Measurements from ENCODE around the gene STRIT1.
A peak's percentile ranks its signal among the peaks of the same experiment; 100 is the strongest.

The STRIT1 gene

DNA sequence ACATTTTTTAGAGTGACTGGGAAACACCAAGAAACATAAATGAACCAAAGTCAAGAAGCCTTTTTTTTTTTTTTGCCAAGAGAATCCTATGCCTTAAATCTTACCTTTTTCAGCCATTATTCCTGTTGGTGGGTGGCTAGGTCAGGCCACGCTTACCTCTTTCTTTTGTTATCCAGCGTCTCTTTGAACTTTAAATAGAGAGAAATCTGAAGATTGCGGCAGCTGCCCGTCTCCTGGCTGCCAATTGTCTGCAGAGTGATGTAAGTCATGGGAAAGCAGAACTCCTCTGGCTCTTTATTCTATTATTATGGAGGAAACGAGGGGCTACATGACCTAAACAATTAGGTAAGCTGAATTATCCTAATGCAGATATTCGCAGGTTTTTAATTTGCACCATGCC is at the start of gene STRIT1:
Gene STRIT1, minus strand, starts transcription at position 168 of the 400 bp plus-strand sequence.
- DNase-seq, result no peak

DNA sequence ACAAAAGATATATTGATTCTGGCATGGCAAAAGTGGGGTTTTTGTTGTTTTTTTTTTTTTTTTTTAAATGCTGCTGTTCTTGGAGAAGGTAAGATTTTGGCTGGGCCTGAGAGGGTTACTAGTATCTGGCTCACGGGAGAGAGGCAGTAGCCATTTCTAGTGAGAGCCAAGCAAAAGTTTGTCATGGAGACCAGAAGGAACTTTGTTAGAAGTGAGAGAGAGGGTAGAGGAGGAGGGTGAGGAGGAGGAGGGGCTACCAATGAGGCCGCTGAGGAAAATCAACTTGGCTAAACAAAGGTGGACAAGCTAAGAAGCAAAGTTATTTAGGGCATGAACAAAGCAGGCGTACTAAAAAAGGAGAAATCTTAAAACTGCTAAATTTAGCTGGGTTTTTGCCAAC is 48.9 kb upstream of the STRIT1 start:
- DNase-seq, result peak; percentile 22

DNA sequence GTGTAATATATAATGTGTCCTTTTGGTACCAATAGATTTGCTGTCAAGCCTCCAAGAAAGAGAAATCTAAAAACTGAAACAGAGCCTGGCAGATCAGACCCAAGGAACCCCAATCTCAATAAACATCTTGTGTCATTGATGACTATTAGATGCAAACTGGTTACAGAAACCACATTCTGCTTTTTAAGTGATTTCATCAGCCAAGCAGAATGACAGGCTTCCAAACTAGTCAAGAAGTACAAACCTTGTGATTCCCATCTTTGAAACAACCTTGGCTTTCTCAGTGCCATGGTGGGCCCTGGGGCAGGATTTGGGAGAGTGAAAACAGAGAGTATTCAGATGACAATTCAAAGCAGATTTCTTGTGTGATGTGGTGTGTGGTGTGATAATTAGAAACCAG is 45.6 kb upstream of the STRIT1 start:
- no peak for DNase-seq

DNA sequence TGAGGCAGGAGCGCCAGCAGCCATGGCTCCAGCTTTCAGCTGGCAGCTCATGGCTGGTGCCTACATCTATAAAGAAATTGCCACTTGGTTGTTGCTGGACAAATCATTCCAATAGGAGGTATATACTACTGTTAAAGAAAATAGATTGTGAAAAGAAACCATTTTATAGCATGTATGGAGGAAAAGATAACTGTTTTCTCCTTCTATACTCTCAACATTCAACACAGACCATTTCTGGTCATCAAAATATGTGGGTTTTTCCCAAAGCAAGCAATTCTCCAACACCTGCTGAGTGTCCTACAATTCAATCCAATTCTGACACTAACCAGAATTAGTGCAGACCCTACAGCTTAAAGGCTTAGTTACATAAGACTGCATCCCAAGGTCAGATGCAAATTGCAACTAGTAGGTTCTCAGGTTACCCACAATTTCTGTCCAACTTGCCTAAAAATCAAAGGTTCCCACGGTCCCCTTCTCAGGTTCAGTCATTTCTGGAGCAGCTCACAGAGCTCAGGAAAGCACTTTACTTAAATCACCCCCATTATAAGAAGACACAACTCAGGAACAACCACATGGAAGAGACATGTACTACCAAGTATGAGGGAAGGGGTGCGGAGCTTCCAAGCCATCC is 42.4 kb upstream of the STRIT1 start:
- no peak for DNase-seq

DNA sequence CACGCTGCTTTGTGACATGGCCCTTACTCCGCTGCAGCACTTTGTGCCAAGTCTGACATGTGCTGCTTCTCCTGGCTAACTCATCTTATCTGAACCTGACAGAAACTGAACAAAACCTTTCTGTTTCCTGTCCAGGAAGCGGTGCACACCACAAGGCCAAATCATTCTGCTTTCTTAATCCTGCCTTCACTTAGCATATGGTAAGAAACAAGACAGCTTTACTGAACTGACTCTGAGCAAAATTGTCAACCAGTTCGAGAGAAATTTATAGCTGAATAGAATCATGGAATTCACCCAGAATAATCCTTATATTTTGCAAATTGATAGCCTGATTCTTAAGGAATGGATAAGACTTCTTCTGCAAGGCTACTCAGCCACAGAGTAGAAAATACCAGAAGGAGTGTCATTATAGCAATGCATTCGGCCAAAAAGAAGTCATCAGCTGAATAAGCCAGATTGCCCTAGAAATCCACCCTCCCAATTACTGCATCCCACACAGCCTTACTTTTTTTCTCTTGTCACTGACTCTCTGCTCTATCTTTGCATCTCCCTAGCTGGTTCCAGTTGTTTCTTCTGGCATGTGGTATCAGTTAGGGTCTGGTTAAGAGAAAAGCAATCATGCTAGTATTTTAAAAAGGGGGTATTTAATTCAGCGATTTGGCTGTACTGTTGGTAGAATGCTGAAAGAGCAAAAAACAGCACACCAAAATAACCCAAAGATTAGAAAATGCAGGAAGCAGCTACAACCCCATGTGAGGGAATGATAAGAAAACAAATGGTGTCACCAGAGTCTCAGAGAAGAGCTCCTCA is 41.6 kb upstream of the STRIT1 start:
- no peak for DNase-seq

DNA sequence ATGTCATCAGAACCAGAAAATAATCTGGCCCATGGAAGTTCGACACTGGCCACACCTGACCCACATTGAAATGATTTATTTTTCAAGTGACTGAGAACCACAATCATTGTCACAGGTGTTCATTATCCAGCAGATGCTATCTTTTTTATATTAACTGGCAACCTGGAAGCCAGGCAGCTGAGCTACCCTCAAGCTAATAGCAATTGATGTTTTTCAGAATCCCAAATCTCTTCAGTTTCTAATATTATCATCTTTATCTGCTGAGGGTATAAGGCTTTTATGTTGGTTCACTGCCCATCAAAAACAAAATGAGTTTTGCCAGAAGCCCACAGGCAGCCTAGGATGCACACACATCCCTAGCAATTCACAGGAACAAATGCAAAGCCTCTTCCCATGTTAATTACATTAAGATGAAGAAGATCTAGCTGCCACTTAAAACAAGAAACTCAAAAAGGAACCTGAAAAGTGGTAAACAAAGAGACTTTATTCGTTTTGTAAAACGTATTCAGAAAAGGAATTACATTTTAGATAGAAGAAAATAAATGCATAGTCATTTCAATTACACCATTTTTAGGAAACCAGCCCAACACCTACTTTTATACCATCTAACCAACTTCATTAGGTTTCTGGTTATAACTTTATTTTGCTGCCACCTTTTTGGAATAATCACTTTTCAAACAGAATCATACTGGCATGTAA is 40.9 kb upstream of the STRIT1 start:
- DNase-seq, result no peak

DNA sequence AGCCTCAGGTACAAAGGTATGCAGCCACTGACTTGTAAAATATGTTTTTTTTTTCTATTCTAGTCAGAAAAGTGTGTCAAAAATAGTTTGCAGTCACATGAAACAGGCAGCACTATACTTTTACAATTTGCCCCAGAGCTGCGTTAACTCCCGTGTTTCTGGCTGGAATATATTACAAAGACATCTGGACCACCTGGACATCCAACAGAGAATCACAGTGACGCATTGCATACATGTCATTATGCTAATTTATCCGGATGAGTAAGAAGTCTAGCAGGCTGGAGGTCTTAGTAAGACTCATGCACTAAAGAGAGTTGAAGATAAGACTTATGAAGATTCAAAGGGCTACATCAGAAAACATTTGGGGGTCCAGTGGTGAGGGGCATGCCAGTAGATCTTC is 39.2 kb upstream of the STRIT1 start:
- no peak for DNase-seq

DNA sequence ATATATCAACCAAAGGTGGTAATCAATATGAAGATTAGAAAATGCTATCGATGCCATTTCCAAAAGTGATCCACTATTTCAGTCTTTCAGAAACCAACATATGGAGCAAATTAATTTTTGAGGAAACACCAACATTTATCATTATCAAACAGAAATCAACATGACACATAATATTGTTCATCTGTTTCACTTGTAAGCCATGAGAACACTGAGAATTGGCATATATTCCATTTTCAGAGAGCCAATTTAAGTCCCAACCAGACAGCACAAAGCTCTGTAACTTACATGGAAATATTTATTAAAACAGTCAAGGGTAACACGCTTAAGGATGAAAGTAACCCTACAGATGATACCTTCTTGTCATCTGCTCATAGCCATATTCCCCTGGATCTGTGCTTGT is 37.6 kb upstream of the STRIT1 start:
- DNase-seq, result no peak

DNA sequence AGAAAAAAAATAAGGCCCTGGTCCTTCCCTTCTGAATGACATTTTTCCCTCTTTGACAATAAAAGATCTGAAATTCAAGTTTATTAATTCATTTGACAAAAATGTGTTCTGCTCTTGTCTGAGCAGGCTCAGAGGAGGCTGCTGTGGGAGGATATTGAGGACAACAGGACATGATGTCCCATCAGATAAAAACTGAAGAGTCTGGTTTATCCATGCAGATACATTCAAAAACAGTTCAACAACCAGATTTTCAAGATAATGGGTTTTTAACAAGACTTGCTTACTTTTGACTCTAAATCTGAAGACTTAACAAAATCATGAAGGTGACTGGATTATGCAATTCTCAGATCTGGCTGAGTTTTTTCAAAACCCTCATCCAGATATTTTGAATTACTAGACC is 36.9 kb upstream of the STRIT1 start:
- no peak for DNase-seq

DNA sequence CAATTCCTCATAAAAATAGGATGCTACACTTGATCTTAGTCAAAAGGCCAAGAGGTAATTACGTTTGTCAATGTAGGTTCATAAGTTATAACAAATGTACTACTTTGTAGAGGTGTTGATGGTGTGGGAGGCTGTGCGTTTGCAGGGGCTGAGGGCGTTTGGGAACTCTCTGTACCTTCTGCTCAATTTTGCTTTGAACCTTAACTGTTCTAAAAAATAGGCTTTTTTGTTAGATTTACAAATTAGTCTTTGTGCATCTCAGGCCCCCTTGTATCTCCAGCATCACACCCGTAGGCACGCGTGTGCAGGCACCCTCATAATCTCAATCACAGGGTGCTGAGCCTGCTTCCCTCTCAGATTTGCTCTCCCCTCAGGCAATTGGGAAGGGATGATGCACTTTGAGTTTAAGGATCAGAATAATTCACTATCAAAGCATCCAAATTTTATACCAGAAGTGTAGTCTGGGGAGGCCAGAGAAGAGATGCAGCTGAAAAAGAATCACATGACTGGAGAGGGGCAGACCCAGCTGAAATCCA is 36.1 kb upstream of the STRIT1 start:
- DNase-seq, result no peak

DNA sequence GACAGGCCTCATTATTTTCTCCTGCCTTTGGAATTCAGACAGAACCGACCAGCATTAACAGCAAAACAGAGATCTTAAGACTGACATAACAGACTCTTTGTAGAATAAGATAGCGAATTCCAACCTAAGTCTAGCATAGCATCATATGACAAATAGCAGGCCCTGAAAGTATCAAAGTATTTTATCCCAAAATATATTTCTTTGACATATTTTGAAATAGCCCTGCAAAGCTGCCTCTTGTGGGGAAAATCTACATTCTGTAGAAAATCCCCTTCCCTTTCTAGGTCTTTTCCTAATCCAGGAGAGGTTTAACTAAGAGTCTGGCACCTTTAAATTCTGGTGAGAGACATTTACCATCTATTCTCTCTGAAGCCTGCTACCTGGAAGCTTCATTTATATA is 34.4 kb upstream of the STRIT1 start:
- DNase-seq, result no peak

DNA sequence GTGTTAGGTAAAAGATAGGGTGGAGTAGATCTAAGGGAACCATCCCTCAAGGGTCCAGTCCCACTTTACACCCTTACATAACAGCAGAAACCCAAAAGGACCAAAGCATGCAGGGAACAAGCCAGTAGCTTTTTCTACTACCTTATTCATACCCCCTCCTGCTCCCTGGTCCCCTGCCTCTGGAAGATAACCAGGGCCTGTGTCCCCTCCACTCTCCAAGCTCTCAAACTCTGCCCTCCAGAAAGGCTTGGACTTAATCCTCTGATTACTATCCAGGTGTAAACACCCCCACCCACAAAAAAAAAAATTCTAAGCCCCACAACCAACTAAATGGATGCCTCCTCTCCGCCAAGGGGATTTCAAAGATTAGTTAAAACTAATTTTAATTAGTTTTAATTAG is 33.9 kb upstream of the STRIT1 start:
- no peak for DNase-seq

DNA sequence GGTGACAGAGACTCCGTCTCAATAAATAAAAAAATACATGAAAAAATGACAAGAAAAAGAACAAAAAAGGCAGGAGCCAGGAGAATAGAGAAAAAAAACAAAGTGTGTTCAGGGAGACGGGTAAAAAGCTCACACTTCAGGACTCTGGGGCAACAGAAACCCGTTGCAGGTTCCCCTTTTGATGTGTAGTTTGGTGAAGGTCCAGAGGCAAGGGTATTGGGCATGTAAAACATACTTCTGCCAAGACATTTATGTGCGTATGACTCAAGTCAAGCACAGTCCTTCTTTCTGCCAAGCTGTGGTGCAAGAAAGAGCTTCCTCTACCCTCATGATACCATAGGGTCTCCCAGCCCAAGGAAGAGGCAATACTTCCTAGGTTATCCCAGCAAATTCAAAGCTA is 33.4 kb upstream of the STRIT1 start:
- no peak for DNase-seq

DNA sequence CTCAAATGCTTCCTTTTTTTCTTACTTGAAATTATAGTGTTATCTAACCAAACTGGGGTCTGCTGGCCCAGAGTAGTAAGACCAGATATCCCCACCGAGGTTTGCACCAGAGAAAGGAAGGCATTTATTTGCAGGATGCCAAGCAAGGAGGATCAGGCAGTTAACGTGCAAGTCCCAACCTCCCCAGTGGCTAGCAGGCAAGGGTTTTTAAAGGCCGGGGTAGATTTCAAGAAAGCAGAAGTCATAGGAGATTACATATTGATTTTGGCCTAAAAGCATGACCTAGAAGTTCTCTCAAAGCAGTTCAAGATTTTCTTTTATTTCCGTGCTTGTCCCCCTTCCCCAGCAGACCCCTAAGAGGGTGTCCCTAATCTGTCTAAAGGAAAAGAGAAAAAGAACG is 32.8 kb upstream of the STRIT1 start:
- DNase-seq, result no peak

DNA sequence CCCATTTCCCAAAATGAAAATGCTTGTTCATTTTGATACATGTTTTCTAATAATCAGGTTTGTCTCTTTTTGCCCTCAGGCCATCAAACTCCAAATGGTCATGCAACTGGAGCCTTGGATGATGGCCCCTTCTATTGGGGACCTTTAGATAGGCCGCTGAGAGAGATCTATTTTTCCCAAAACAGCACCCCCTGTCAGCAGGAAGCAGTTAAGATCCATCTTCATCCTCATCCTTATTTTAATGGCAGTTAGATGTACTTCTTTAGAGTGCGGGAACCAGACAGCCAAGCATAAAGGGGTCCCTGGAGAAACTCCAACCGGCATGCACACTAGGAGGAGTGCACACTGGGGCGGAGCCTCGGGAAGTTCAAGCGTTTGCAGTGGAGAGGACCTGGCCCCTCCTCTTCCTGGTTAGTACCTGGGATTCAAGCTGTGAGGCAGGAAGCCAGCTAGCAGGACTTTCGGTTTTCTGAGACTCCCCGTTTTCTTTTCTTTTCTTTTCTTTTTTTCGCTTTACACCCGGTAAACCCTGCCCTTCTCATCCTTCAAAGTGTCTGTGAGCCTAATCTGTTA is 31.9 kb upstream of the STRIT1 start:
- no peak for DNase-seq

DNA sequence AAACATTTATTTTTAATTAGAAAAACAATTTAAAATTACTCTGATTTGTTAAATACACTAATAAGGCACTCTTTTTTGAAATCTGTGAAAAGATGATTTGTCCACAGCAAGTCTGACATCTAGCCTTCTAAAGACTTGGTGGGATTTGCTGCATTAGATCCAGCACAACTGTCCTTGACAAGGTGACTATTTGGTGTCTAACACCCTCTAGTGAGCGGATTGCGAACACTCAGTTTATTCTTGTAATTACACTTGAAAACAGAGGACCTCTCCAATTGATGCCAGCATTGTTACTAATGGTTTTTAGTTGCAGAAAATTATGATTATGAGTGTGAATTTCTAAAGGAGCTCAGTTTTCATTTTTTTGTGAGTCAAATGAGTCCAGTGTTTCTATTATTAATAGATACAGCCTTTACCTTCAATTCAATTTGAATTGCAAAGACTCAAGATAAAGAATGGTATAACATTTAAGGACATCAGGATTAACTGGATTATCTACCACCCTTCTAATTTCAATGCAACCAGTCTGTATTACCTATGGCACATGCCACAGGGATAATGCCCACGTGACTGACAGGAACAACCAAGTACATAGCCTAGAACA is 29.7 kb upstream of the STRIT1 start:
- peak; percentile 57 for DNase-seq

DNA sequence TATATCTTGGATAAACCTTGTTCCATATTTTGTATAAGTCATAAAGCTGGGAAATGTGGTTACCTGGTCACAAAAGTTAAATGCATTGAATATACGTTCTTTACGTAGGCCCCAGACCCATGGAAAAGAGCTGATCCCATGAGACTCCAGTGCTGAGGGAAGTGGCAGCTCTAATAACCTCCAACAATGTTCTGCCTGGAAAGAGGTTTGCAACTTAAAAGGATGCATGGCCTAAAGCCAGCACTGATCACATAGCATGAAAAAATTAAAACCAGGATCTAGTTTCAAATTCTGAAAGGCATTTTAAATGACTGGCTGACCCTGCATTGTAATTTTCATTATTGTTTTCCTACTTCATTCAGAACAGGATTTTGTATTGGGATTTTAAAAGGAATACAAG is 27.9 kb upstream of the STRIT1 start:
- DNase-seq, result no peak

DNA sequence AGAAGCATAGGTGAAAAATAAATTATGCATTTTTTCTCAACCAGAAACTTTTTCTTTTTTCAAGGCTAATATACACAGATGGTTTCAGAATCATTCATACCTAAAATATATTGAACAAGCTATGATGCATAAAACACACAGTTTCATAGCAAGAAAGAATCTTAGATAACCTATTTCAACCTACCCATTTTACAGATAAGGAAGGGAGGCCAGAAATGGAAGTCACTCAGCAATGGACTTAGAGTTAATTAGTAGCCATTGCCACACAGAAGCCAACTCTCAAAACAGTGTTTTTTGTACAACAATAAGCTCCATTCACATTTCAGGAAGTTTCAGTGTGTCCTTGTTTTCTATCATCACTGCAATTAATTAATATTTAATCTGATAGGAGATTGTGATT is 27.5 kb upstream of the STRIT1 start:
- DNase-seq, result no peak

DNA sequence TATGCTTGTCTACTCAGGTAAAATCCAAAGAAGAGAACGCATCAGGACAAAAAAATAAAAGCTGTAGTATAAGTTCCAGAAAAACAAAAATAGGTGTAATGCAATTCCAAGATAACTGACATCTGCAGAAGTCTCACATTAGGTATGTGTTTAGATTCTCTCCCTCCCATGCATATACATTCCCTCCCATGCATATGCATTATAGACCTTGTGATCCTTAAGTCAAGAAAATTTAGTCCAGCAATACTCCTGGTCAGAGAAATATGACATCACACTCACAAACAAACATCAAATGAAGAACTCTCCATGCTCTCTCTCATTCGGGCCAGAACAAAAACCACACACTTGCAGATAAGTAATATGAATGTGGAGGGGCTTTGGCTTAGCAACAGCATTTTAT is 25.3 kb upstream of the STRIT1 start:
- DNase-seq, result no peak

DNA sequence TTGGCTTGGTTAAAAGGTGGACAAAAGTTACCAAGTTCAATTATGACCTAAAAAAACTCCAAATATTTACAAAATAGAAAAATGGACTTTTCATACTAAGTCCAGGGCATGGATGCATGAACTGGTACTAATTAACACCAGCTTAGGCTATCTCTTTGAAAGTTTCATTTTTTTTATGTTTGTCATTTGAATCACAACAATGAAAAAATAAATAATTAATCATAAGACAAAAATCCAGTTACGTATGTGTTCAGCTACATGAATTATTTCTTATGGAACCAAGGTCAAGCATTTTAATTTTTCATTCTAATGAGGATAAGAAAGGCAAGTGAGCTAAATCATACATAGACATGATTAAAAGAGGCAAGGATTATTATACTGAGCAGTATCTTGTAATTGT is 23.7 kb upstream of the STRIT1 start:
- DNase-seq, result no peak

DNA sequence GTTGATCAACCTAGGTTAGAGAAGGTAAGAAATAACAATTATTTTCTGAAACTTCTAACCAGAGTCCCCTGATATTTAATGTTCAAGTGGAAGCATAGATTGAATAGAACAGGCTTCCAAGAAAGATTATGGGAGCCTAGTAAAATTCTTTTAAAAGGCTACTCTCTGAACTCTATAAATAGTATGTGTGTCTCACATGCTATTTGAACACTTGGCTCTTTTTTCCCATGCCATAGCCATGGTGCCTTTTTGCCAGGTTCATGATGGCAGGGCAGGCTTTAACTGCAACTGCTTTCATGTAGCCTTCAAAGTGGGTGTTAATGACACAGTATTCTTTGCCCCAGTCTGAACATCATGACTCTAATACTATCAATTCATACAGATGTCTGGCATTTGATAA is 22.9 kb upstream of the STRIT1 start:
- DNase-seq, result no peak

DNA sequence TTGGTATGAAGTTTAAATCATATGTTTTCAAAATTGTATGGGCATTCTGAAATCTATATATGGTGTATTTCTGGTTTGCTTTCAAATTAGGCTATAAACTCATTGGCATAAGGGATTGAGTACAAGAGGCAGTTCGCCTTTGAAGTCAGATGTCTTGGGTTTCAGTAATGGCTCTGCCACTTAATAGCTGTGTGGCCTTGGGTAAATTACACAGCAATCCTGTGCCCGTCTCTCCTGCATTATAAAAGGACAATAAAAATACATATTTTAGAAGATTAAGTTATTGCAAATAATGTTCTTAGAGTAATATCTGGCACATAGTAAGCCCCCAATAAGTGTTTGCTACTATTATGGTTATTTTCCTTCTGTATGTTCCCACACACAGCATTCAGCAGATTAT is 20.4 kb upstream of the STRIT1 start:
- no peak for DNase-seq

DNA sequence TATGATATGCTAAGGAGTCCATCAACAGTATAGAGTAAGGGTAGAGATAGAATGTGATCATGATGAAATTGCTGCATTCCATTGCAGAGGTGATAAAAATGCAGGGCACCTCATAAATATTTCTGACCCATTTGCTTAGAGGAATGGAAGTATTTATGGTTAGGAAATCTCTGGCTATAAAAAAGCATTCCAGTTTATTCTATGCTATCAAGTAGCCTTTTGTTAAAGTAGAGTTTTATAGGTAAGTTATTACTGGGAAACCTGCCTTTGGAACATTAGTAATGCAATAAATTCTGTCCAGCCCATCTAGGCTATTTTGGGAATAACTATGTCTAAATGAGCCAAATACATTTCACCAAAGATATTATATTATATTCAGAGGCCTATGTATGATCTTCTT is 19.8 kb upstream of the STRIT1 start:
- DNase-seq, result no peak

Measured in femur (tissue), 1 donor.